Stomach smooth muscle (tissue), 2 donors: ENCODE data around the gene BICDL1.

Experiments
- H3K27ac ChIP-seq: one replicate; pipeline ENCODE4 v1.7.0; 2013; ENCODE audit warnings: mild to moderate bottlenecking, low read length, inconsistent platforms
- H3K27me3 ChIP-seq, 2 donors: one replicate each; pipeline ENCODE4 v1.7.0; 2013; ENCODE audit warnings: low read length in 2 of 2; ENCODE audit not compliant: insufficient read depth in 2 of 2, control insufficient read depth in 1 of 2
- H3K36me3 ChIP-seq, 2 donors: one replicate each; pipeline ENCODE4 v1.7.0; 2013; ENCODE audit warnings: low read length in 2 of 2; ENCODE audit not compliant: control insufficient read depth in 2 of 2, insufficient read depth in 2 of 2
- H3K4me1 ChIP-seq: one replicate; pipeline ENCODE4 v1.7.0; 2013; ENCODE audit warnings: low read length; ENCODE audit not compliant: control insufficient read depth, insufficient read depth
- H3K4me3 ChIP-seq, 2 donors: one replicate each; pipeline ENCODE4 v1.7.0; 2013; ENCODE audit warnings: low read length in 2 of 2
- H3K9ac ChIP-seq, 2 donors: one replicate each; pipeline ENCODE4 v1.7.0; 2013; ENCODE audit warnings: low read length in 2 of 2, mild to moderate bottlenecking in 1 of 2
- H3K9me3 ChIP-seq, 2 donors: one replicate each; pipeline ENCODE4 v1.7.0; 2013; ENCODE audit warnings: low read length in 2 of 2; ENCODE audit not compliant: control insufficient read depth in 2 of 2
- donor health status: healthy.
- donor health status: Pancreatic carcinoma.

Gene BICDL1

GRCh38 chr12:120142231-120142877, 153.3 kb downstream of the BICDL1 start:
- Histone ChIP-seq H3K36me3 (peaks cover 70 to 73% of the 10 kb centered on the region in 2 donors), H3K27ac (no peak overlapping the region), H3K27me3 (no peaks in the 10 kb centered on the region), H3K4me3 (no peak overlapping the region), H3K9me3 (no peaks in the 10 kb centered on the region), H3K9ac (no peak overlapping the region), H3K4me1 (no peaks in the 10 kb centered on the region)
